IMR-90 (cell line): Measurements from ENCODE around the gene TMOD1. TPM values are rescaled to one million over a fixed set of nuclear protein-coding genes. Genes with fewer than 3 reads are reported as not detected.

Source experiments
- ATAC-seq: fragments of 200-7000 bp; cut with Tn5 transposase; 2 replicates; pipeline ENCODE4 v1.9.1; 2020; ENCODE audit warnings: low read depth, mild to moderate bottlenecking, moderate library complexity
- BruUV-seq: library from RNA; stranded (reverse); fragments of 400-500 nt; replicated peaks from 2 replicates; lab custom pipeline; 2021; lab: Mats Ljungman, UMichigan
- CTCF ChIA-PET: fragments of 300-600 bp; formaldehyde crosslinking; extraction: SDS; loops from one replicate; lab custom pipeline; 2021; ENCODE audit warnings: antibody characterized with exemption; lab: Yijun Ruan, JAX
- POLR2A ChIA-PET: fragments of 300-600 bp; sonication (Branson Sonifier 250); formaldehyde crosslinking; loops from one replicate; lab custom pipeline; 2022; ENCODE audit warnings: antibody characterized with exemption; ENCODE audit not compliant: unreplicated experiment; lab: Charles Lee
- DNase-seq: peaks from one replicate; pipeline ENCODE4 v3.0.0; 2013
- H2AFZ ChIP-seq: replicated peaks from 2 replicates; pipeline ENCODE3; 2013; ENCODE audit warnings: low read length, mild to moderate bottlenecking; ENCODE audit not compliant: poor library complexity
- H2AK5ac ChIP-seq: 2 replicates; pipeline ENCODE4 v1.6.1; 2013; ENCODE audit warnings: low read depth, low read length, inconsistent platforms
- H2AK9ac ChIP-seq: replicated peaks from 2 replicates; pipeline ENCODE3; 2013; ENCODE audit warnings: mild to moderate bottlenecking, low read depth, low read length, moderate library complexity; ENCODE audit not compliant: poor library complexity
- H2BK120ac ChIP-seq: 2 replicates; pipeline ENCODE4 v1.6.1; 2013; ENCODE audit warnings: low read depth, low read length, inconsistent platforms
- H2BK15ac ChIP-seq: 3 replicates; pipeline ENCODE4 v1.6.1; 2013; ENCODE audit warnings: low read depth, low read length, inconsistent platforms
- H2BK20ac ChIP-seq: 2 replicates; pipeline ENCODE4 v1.6.1; 2013; ENCODE audit warnings: low read depth, mild to moderate bottlenecking, inconsistent platforms, low read length, moderate library complexity
- H2BK5ac ChIP-seq: 2 replicates; pipeline ENCODE4 v1.6.1; 2013; ENCODE audit warnings: mild to moderate bottlenecking, low read depth, low read length, inconsistent platforms; ENCODE audit not compliant: poor library complexity, severe bottlenecking
- H3K14ac ChIP-seq: replicated peaks from 2 replicates; pipeline ENCODE4 v1.6.1; 2013; ENCODE audit warnings: low read depth, low read length, inconsistent platforms
- H3K18ac ChIP-seq: 2 replicates; pipeline ENCODE4 v1.6.1; 2013; ENCODE audit warnings: low read depth, low read length, control low read depth
- H3K23ac ChIP-seq: 2 replicates; pipeline ENCODE4 v1.6.1; 2013; ENCODE audit warnings: low read depth, low read length, inconsistent platforms
- H3K27ac ChIP-seq: 2 replicates; pipeline ENCODE4 v1.5.1; 2013; ENCODE audit warnings: mild to moderate bottlenecking, control low read depth, low read length; ENCODE audit not compliant: insufficient read depth
- H3K27me3 ChIP-seq: 2 replicates; pipeline ENCODE4 v1.6.1; 2013; ENCODE audit warnings: low read length; ENCODE audit not compliant: control insufficient read depth, insufficient read depth
- H3K36me3 ChIP-seq: 2 replicates; pipeline ENCODE4 v1.6.1; 2013; ENCODE audit warnings: low read length, mixed read lengths; ENCODE audit not compliant: control insufficient read depth, insufficient read depth
- H3K4ac ChIP-seq: 2 replicates; pipeline ENCODE4 v1.6.1; 2013; ENCODE audit warnings: low read depth, low read length, inconsistent platforms
- H3K4me1 ChIP-seq: 2 replicates; pipeline ENCODE4 v1.6.1; 2013; ENCODE audit warnings: low read length, mixed read lengths; ENCODE audit not compliant: control insufficient read depth, insufficient read depth
- H3K4me2 ChIP-seq: 2 replicates; pipeline ENCODE4 v1.6.1; 2013; ENCODE audit warnings: low read depth, mild to moderate bottlenecking, control low read depth, low read length, moderate library complexity
- H3K4me3 ChIP-seq: 2 replicates; pipeline ENCODE4 v1.5.1; 2013; ENCODE audit warnings: low read depth, mild to moderate bottlenecking, control low read depth, low read length, moderate library complexity; ENCODE audit not compliant: insufficient read depth
- H3K56ac ChIP-seq: 2 replicates; pipeline ENCODE4 v1.6.1; 2013; ENCODE audit warnings: low read length, inconsistent platforms; ENCODE audit not compliant: insufficient read depth; ENCODE audit errors: extremely low read depth
- H3K79me1 ChIP-seq, 2 experiments: 2 replicates each; pipeline ENCODE4 v1.6.1; 2013; ENCODE audit warnings: low read length in 2 of 2, inconsistent platforms in 1 of 2, low read depth in 1 of 2
- H3K9ac ChIP-seq: 2 replicates; pipeline ENCODE4 v1.6.1; 2013; ENCODE audit warnings: low read depth, low read length, control low read depth
- H3K9me1 ChIP-seq: 2 replicates; pipeline ENCODE4 v1.6.1; 2013; ENCODE audit warnings: low read length, inconsistent platforms; ENCODE audit not compliant: insufficient read depth
- H3K9me3 ChIP-seq: 2 replicates; pipeline ENCODE4 v1.6.1; 2013; ENCODE audit warnings: low read length; ENCODE audit not compliant: control insufficient read depth, insufficient read depth
- H4K20me1 ChIP-seq: 2 replicates; pipeline ENCODE4 v1.6.1; 2013; ENCODE audit warnings: low read length, inconsistent platforms; ENCODE audit not compliant: insufficient read depth
- H4K5ac ChIP-seq: 2 replicates; pipeline ENCODE4 v1.6.1; 2013; ENCODE audit warnings: mild to moderate bottlenecking, low read depth, low read length, control low read depth
- H4K8ac ChIP-seq, 2 experiments: 2 replicates each; pipeline ENCODE4 v1.6.1; 2013; ENCODE audit warnings: low read depth in 2 of 2, low read length in 2 of 2, control low read depth in 1 of 2, inconsistent platforms in 1 of 2
- H4K91ac ChIP-seq: 2 replicates; pipeline ENCODE4 v1.6.1; 2013; ENCODE audit warnings: low read depth, low read length, inconsistent platforms; ENCODE audit not compliant: insufficient read depth
- CEBPB ChIP-seq: IDR thresholded peaks from 2 replicates; pipeline ENCODE4 v1.6.1; 2012; ENCODE audit warnings: low read depth, low read length, improper control_type of control experiment
- CHD1 ChIP-seq: IDR thresholded peaks from 2 replicates; pipeline ENCODE4 v1.6.1; 2012; ENCODE audit warnings: low read depth, low read length, improper control_type of control experiment
- CTCF ChIP-seq: conservative IDR thresholded peaks from 2 replicates; pipeline ENCODE4 v1.5.1; 2012; ENCODE audit warnings: mild to moderate bottlenecking, low read depth, low read length, improper control_type of control experiment
- MAFK ChIP-seq: IDR thresholded peaks from 2 replicates; pipeline ENCODE4 v1.6.1; 2012; ENCODE audit warnings: low read depth, low read length, improper control_type of control experiment
- MAZ ChIP-seq: IDR thresholded peaks from 2 replicates; pipeline ENCODE4 v1.6.1; 2012; ENCODE audit warnings: low read depth, mild to moderate bottlenecking, low read length, improper control_type of control experiment, moderate library complexity, borderline replicate concordance
- WGBS, 2 experiments: methylation state at CpG; one replicate each; pipeline versions ENCODE4 v1.1.5 to v1.1.7; 2013; ENCODE audit warnings: missing lambda C conversion rate in 2 of 2; ENCODE audit not compliant: insufficient read length in 1 of 2; ENCODE audit errors: extremely low coverage in 2 of 2; 5-methylcytosine and 5-hydroxymethylcytosine counted together
- dilution Hi-C: fragments of 300-500 bp; cut with HindIII; formaldehyde crosslinking; loops from one replicate; pipeline ENCODE4 v1.14.3; 2018; ENCODE audit warnings: low sequenced_read_pairs; ENCODE audit not compliant: unreplicated experiment
- in situ Hi-C: fragments of 300-500 bp; cut with MboI; formaldehyde crosslinking; loops from 3 replicates; pipeline ENCODE4 v1.14.3; 2019; ENCODE audit warnings: low sequenced_read_pairs, inconsistent platforms, mixed read lengths
- intact Hi-C: fragments of 100-400 bp; cut with micrococcal nuclease; formaldehyde crosslinking; loops from 2 replicates; pipeline ENCODE4 v1.10.0; 2022
- polyA plus RNA-seq, 3 experiments: library from polyadenylated mRNA; depleted of rRNA; stranded (reverse); fragments of >200 nt; gene quantifications; 2 replicates each; pipeline ENCODE4 v1.2.3, GENCODE V29; 2012; ENCODE audit warnings: low replicate concordance in 1 of 3
- total RNA-seq: library from RNA; depleted of rRNA; stranded (reverse); fragments of >200 nt; gene quantifications from 2 replicates; pipeline ENCODE4 v1.2.3, GENCODE V29; 2012

The TMOD1 gene
- total and polyA plus RNA-seq, 2 of the 4 experiments (the other 2 are of a cell fraction) = 0.18 to 0.38 TPM

- no peak overlapping the region for H2BK120ac ChIP-seq
- H2AFZ ChIP-seq = no peak overlapping the region
- H3K9ac ChIP-seq = no peak overlapping the region
- no peak overlapping the region for H2BK15ac ChIP-seq
- H4K5ac ChIP-seq = no peak overlapping the region
- H4K91ac ChIP-seq = no peak overlapping the region
- H3K27ac ChIP-seq = no peak overlapping the region
- CTCF ChIA-PET = interaction anchor here (1.1 kb wide), 1 partner anchor 115 kb away, joined by 4 read pairs; no protein-coding TSS in a partner anchor
- POLR2A ChIA-PET = no interaction called here
- no peak overlapping the region for H2BK20ac ChIP-seq
- no peak overlapping the region for H3K14ac ChIP-seq
- intact Hi-C loops = no loop called here
- H3K23ac ChIP-seq = no peak overlapping the region
- H2BK5ac ChIP-seq = no peak overlapping the region
- no peak overlapping the region for H3K18ac ChIP-seq
- in situ Hi-C loops = no loop called here
- no peak for ATAC-seq
- WGBS, 2 experiments = 88% methylated on average over 1 of the region's 1 CpG; no CpG with 5 or more reads in 1 of the 2 experiments
- dilution Hi-C loops = no loop called here
- H3K27me3 ChIP-seq = no peaks in the 10 kb centered on the region
- no peak overlapping the region for H3K4ac ChIP-seq
- H3K9me3 ChIP-seq = peaks cover 5% of the 10 kb centered on the region
- H4K20me1 ChIP-seq = no peaks in the 10 kb centered on the region
- no peak overlapping the region for H2AK5ac ChIP-seq
- H3K79me1 ChIP-seq = no peaks in the 10 kb centered on the region
- H2AK9ac ChIP-seq = no peak overlapping the region
- TF ChIP-seq CTCF (no peak), MAFK (no peak), CHD1 (no peak), CEBPB (no peak), MAZ (no peak)
- H3K56ac ChIP-seq = no peak overlapping the region
- H3K36me3 ChIP-seq = peaks cover 5% of the 10 kb centered on the region
- BruUV-seq = no TSS peak
- no peak overlapping the region for H4K8ac ChIP-seq
- no peak overlapping the region for H3K4me3 ChIP-seq
- H3K4me2 ChIP-seq = no peak overlapping the region
- H3K9me1 ChIP-seq = no peaks in the 10 kb centered on the region; the same call in 1 of the 2 replicates
- no peak for DNase-seq
- peaks cover 3% of the 10 kb centered on the region; the same call in 1 of the 2 replicates for H3K4me1 ChIP-seq
These were observed 17.3 kb upstream of the TMOD1 start for GRCh38 chr9:97484134-97484533.
